ENCODE data around the gene RPL13. TPM values are rescaled to one million over a fixed set of nuclear protein-coding genes. Genes with fewer than 3 reads are reported as not detected.

The RPL13 gene
- total and polyA plus RNA-seq, 2 of the 8 experiments (the other 6 are each of a cell fraction or from before 2014, with no cell fraction given) = 2,162 to 7,384 TPM

DNA sequence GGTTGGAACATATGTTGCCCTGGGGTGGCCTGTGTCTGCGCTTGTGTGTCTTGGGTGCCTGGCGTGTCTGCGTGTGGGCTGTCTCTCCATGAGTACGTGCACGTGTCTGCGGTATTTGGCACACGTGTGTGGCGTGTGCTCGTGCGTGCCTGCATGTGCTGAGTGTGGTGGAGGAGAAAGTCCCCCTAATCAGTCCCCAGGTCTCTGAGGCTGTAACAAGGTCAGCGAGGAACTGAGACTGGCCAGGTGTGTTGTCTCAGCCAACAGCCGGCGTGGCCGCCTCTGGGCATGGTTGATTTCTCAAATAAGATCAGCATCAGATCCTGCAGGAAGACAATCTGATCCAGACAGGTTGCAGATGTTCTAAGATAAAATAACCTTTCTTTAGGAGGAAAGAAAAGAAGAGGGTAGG lies 11.6 kb downstream of the RPL13 start:
- Histone ChIP-seq H4K91ac (replicated peaks; ENCODE audit: insufficient read length, low read length) (no peak overlapping the region), H4K5ac (ENCODE audit: insufficient read length, low read depth, low read length) (no peak overlapping the region)
- WGBS, 2 experiments (ENCODE audit: extremely low coverage in 1 of 2, insufficient coverage in 1 of 2, insufficient read length in 1 of 2, insufficient replicate concordance in 2 of 2, low coverage in 1 of 2, low lambda C conversion rate in 2 of 2, missing lambda C conversion rate in 1 of 2) = 89% methylated on average over 14 of the region's 14 CpGs; no CpG with 5 or more reads in 1 of the 2 experiments
- TF ChIP-seq SP2 (IDR thresholded peaks at IDR 0.05; ENCODE audit: low read length) (no peak), RNF2 (IDR thresholded peaks at IDR 0.05; ENCODE audit: borderline replicate concordance, low read depth, low read length, missing control alignments, poor library complexity, severe bottlenecking) (no peak), NANOG (IDR thresholded peaks at IDR 0.05; ENCODE audit: insufficient read depth, low read depth, low read length, poor library complexity, severe bottlenecking) (no peak), POLR2AphosphoS5 (IDR thresholded peaks at IDR 0.05; ENCODE audit: low read depth, low read length) (no peak), RAD21 (IDR thresholded peaks at IDR 0.05 in 1 of 2, conservative IDR thresholded peaks at IDR 0.05 in 1 of 2; ENCODE audit: low read depth in 2 of 2, low read length in 2 of 2) (no peak), JUN (IDR thresholded peaks at IDR 0.05; ENCODE audit: low read depth, low read length) (no peak), KDM4A (IDR thresholded peaks at IDR 0.05; ENCODE audit: low read depth, low read length, severe bottlenecking) (no peak), EGR1 (IDR thresholded peaks at IDR 0.05; ENCODE audit: borderline replicate concordance, low read depth, low read length) (no peak), CTBP2 (IDR thresholded peaks at IDR 0.05; ENCODE audit: borderline replicate concordance, insufficient read depth, insufficient read length, low read length) (no peak), FOSL1 (IDR thresholded peaks at IDR 0.05; ENCODE audit: insufficient read depth, low read depth, low read length) (no peak)
- TF ChIP-seq, protein P1, sequence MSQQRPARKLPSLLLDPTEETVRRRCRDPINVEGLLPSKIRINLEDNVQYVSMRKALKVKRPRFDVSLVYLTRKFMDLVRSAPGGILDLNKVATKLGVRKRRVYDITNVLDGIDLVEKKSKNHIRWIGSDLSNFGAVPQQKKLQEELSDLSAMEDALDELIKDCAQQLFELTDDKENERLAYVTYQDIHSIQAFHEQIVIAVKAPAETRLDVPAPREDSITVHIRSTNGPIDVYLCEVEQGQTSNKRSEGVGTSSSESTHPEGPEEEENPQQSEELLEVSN (IDR thresholded peaks at IDR 0.05) = no peak

More for the DNA sequence above, 11.6 kb downstream of the RPL13 start:
- Histone ChIP-seq H2BK12ac (ENCODE audit: low read depth, low read length) (no peak overlapping the region), H3K9me3 (ENCODE audit: insufficient read depth in 2 of 2, low read depth in 1 of 2, low read length in 1 of 2) (no peaks in the 10 kb centered on the region), H2BK20ac (ENCODE audit: low read length) (no peak overlapping the region), H3K4me3 (ENCODE audit: extremely low read depth in 1 of 4, insufficient read depth in 2 of 4, low read depth in 3 of 4, low read length in 4 of 4) (no peak overlapping the region), H3K27me3 (replicated peaks in 1 of 4; ENCODE audit: control insufficient read depth in 3 of 4, extremely low read depth in 1 of 4, insufficient read depth in 3 of 4, low read length in 3 of 4) (peaks cover 4 to 29% (median 21%) of the 10 kb centered on the region in 4 experiments; a peak in 6 of 7 replicates), H2BK120ac (replicated peaks; ENCODE audit: low read depth, low read length) (no peak overlapping the region), H3K27ac (ENCODE audit: low read depth, low read length) (no peak overlapping the region), H3K18ac (ENCODE audit: extremely low read depth, low read length) (no peak overlapping the region), H2BK5ac (ENCODE audit: low read depth, low read length) (no peak overlapping the region), H3K56ac (replicated peaks; ENCODE audit: insufficient read length, low read depth, low read length) (no peak overlapping the region), H3K23ac (ENCODE audit: insufficient read length) (no peak overlapping the region), H3K79me2 (ENCODE audit: control insufficient read depth in 1 of 2, insufficient read depth in 2 of 2, low read length in 2 of 2) (no peaks in the 10 kb centered on the region), H3K4me2 (ENCODE audit: insufficient read depth in 1 of 2, low read depth in 2 of 2, low read length in 2 of 2) (no peak overlapping the region), H3K9ac (replicated peaks in 1 of 4; ENCODE audit: extremely low read depth in 1 of 4, low read depth in 3 of 4, low read length in 3 of 4) (no peak overlapping the region), H3K79me1 (ENCODE audit: low read depth, low read length) (no peaks in the 10 kb centered on the region), H4K8ac (ENCODE audit: extremely low read depth, insufficient read depth, low read length) (no peak overlapping the region), H3K4ac (replicated peaks; ENCODE audit: insufficient read length, low read depth, low read length) (no peak overlapping the region), H2BK15ac (ENCODE audit: low read length) (no peak overlapping the region), H3K4me1 (replicated peaks in 1 of 4; ENCODE audit: control insufficient read depth in 3 of 4, insufficient read depth in 4 of 4, low read length in 3 of 4) (peaks cover 0 to 13% (median 7%) of the 10 kb centered on the region in 4 experiments; a peak in 5 of 7 replicates), H3K23me2 (ENCODE audit: low read depth, low read length) (peaks cover 6% of the 10 kb centered on the region; the same call in 1 of the 2 replicates), H2AK5ac (ENCODE audit: low read depth, low read length) (0 out of 2 replicates have a peak overlapping the region, but pooled peaks have one; percentile 2), H3K36me3 (ENCODE audit: control insufficient read depth in 2 of 4, insufficient read depth in 4 of 4, low read length in 3 of 4) (no peaks in the 10 kb centered on the region), H4K20me1 (replicated peaks in 1 of 2; ENCODE audit: control insufficient read depth in 1 of 2, insufficient read depth in 2 of 2, low read length in 2 of 2) (peaks cover 0 to 11% of the 10 kb centered on the region in 2 experiments), H2AFZ (ENCODE audit: low read length) (no peak overlapping the region), H3K14ac (ENCODE audit: insufficient read length) (no peak overlapping the region)
- FAIRE-seq (no peak), DNase-seq (ENCODE audit: low read depth in 1 of 2, low spot score in 2 of 2) (no peak)
- ChIA-PET POLR2A (ENCODE audit: partially characterized antibody) (interaction anchor here (1.5 to 2.7 kb wide), 3 partner anchors 7 to 13 kb away, joined by 3 to 18 read pairs (median 15); no protein-coding TSS in a partner anchor), CTCF (ENCODE audit: partially characterized antibody) (interaction anchor here (0.6 kb wide), 1 partner anchor 313 kb away, joined by 3 read pairs; no protein-coding TSS in a partner anchor)

Data from H1 (cell line).